B cell (primary cell): ENCODE measurements around the gene TSR2. TPM values are rescaled to one million over a fixed set of nuclear protein-coding genes. Genes with fewer than 3 reads are reported as not detected.

ENCODE experiments used
- ATAC-seq: fragments of 200-7000 bp; cut with Tn5 transposase; one replicate; pipeline ENCODE4 v1.10.0; 2021; ENCODE audit warnings: low read depth, mild to moderate bottlenecking, moderate number of reproducible peaks, moderate library complexity
- CTCF ChIA-PET: fragments of 350-600 bp; sonication (Branson Sonifier 250); formaldehyde crosslinking; loops from one replicate; lab custom pipeline; 2021; ENCODE audit warnings: antibody characterized with exemption, inconsistent platforms; lab: Charles Lee
- POLR2A ChIA-PET: fragments of 350-600 bp; sonication (Branson Sonifier 250); formaldehyde crosslinking; loops from one replicate; lab custom pipeline; 2021; ENCODE audit warnings: antibody characterized with exemption; lab: Charles Lee
- DNase-seq: peaks from one replicate; pipeline ENCODE4 v3.0.0; 2013
- H2AFZ ChIP-seq: 2 replicates; pipeline ENCODE4 v1.6.1; 2012; ENCODE audit warnings: mild to moderate bottlenecking, low read depth, low read length; ENCODE audit not compliant: insufficient read depth, poor library complexity, severe bottlenecking
- H3K27ac ChIP-seq, 2 donors: 1 replicate in 1 of 2; 2 replicates in 1 of 2; pipeline ENCODE4 v1.5.1; 2012 to 2013; ENCODE audit warnings: low read length in 2 of 2, mild to moderate bottlenecking in 2 of 2, moderate library complexity in 1 of 2
- H3K27me3 ChIP-seq, 4 experiments: fragments of 200-600 bp in 1 of 4; sonication (generic) in 1 of 4; replicated peaks in 1 of 4; 1 replicate in 2 of 4; 2 replicates in 2 of 4; pipeline versions ENCODE4 v1.6.1 to v1.7.0; 2013 to 2016; ENCODE audit warnings: low read length in 3 of 4, mild to moderate bottlenecking in 2 of 4, mixed read lengths in 1 of 4, moderate library complexity in 1 of 4; ENCODE audit not compliant: insufficient read depth in 4 of 4, control insufficient read depth in 3 of 4; ENCODE audit errors: control extremely low read depth in 1 of 4
- H3K36me3 ChIP-seq, 2 experiments: replicated peaks in 1 of 2; 1 replicate in 1 of 2; 2 replicates in 1 of 2; pipeline versions ENCODE4 v1.6.1 to v1.7.1; 2013; ENCODE audit warnings: low read length in 1 of 2; ENCODE audit not compliant: insufficient read depth in 2 of 2, control insufficient read depth in 1 of 2; ENCODE audit errors: control extremely low read depth in 1 of 2, extremely low read depth in 1 of 2
- H3K4me1 ChIP-seq, 2 donors: fragments of 200-600 bp in 1 of 2; sonication (generic) in 1 of 2; 1 replicate in 1 of 2; 2 replicates in 1 of 2; pipeline versions ENCODE4 v1.5.1 to v1.6.1; 2013 to 2017; ENCODE audit warnings: low read length in 2 of 2; ENCODE audit not compliant: control insufficient read depth in 2 of 2, insufficient read depth in 2 of 2
- H3K4me2 ChIP-seq: replicated peaks from 2 replicates; pipeline ENCODE3; 2012; ENCODE audit warnings: mild to moderate bottlenecking, low read depth, low read length; ENCODE audit not compliant: poor library complexity, severe bottlenecking
- H3K4me3 ChIP-seq, 5 experiments: fragments of 200-600 bp in 1 of 5; sonication (generic) in 1 of 5; 1 replicate in 3 of 5; 2 replicates in 2 of 5; pipeline versions ENCODE4 v1.5.1 to v1.7.0; 2011 to 2016; ENCODE audit warnings: low read length in 4 of 5, mild to moderate bottlenecking in 4 of 5, low read depth in 2 of 5, control low read depth in 1 of 5, moderate library complexity in 1 of 5; ENCODE audit not compliant: insufficient read depth in 1 of 5; ENCODE audit errors: control extremely low read depth in 1 of 5, extremely low read depth in 1 of 5
- H3K79me2 ChIP-seq: fragments of 200-600 bp; sonication (generic); one replicate; pipeline ENCODE4 v1.6.0; 2016; ENCODE audit warnings: low read length; ENCODE audit not compliant: control insufficient read depth, insufficient read depth
- H3K9ac ChIP-seq: fragments of 200-600 bp; sonication (generic); 2 replicates; pipeline ENCODE4 v1.6.1; 2017; ENCODE audit warnings: mild to moderate bottlenecking, low read length, moderate library complexity
- H3K9me3 ChIP-seq, 3 donors: one replicate each; pipeline versions ENCODE4 v1.6.1 to v1.7.1; 2013; ENCODE audit warnings: low read length in 2 of 3; ENCODE audit not compliant: control insufficient read depth in 2 of 3, insufficient read depth in 1 of 3; ENCODE audit errors: control extremely low read depth in 1 of 3
- H4K20me1 ChIP-seq: 2 replicates; pipeline ENCODE4 v1.6.0; 2012; ENCODE audit warnings: mild to moderate bottlenecking, low read length; ENCODE audit not compliant: insufficient read depth, control insufficient read depth, poor library complexity, severe bottlenecking
- H3K27ac Mint-ChIP-seq: one replicate; pipeline ENCODE4 v1.8.0; 2021; ENCODE audit warnings: mixed read lengths
- H3K27me3 Mint-ChIP-seq: one replicate; pipeline ENCODE4 v1.8.0; 2021; ENCODE audit warnings: mixed read lengths
- H3K4me1 Mint-ChIP-seq: one replicate; pipeline ENCODE4 v1.8.0; 2021; ENCODE audit warnings: mixed read lengths
- H3K4me3 Mint-ChIP-seq: one replicate; pipeline ENCODE4 v1.8.0; 2021; ENCODE audit warnings: mixed read lengths
- H3K9me3 Mint-ChIP-seq: one replicate; pipeline ENCODE4 v1.8.0; 2022; ENCODE audit warnings: mixed read lengths; ENCODE audit not compliant: insufficient read depth
- CTCF ChIP-seq: fragments of 200-600 bp; IDR thresholded peaks from one replicate; pipeline ENCODE4 v1.8.0; 2022; ENCODE audit warnings: antibody characterized with exemption, mild to moderate bottlenecking
- EZH2 ChIP-seq: IDR thresholded peaks from 2 replicates; pipeline ENCODE4 v1.6.1; 2012; ENCODE audit warnings: borderline replicate concordance, low read depth, mild to moderate bottlenecking, moderate library complexity, low read length; ENCODE audit not compliant: insufficient read depth, poor library complexity, severe bottlenecking
- WGBS: methylation state at CpG from one replicate; pipeline ENCODE4 v1.1.5; 2013; ENCODE audit warnings: missing lambda C conversion rate; ENCODE audit not compliant: insufficient coverage; 5-methylcytosine and 5-hydroxymethylcytosine counted together
- intact Hi-C: fragments of 100-400 bp; cut with micrococcal nuclease; formaldehyde crosslinking; loops from one replicate; pipeline ENCODE4 v1.10.0; 2022
- polyA plus RNA-seq: library from polyadenylated mRNA; depleted of rRNA; stranded (reverse); fragments of >200 nt; gene quantifications from 2 replicates; pipeline ENCODE4 v1.2.3, GENCODE V29; 2012
- total RNA-seq, 2 donors: library from RNA; stranded (reverse); fragments of 120-200 nt in 1 of 2; gene quantifications; 1 replicate in 1 of 2; 2 replicates in 1 of 2; pipeline versions ENCODE4 v1.2.3 to v1.2.4, GENCODE V29; 2013 to 2022

The TSR2 gene
- total and polyA plus RNA-seq, 2 donors (not counting 1 experiment from before 2014, with no cell fraction given): 13.7 to 38.3 TPM

- peaks cover 0 to 11% of the 10 kb centered on the region in 2 experiments for H3K36me3 ChIP-seq
- H3K4me2 ChIP-seq: no peak overlapping the region
- Mint-ChIP-seq H3K27me3 (no peaks in the 10 kb centered on the region), H3K9me3 (no peaks in the 10 kb centered on the region), H3K27ac (no peak overlapping the region), H3K4me1 (peaks cover 18% of the 10 kb centered on the region), H3K4me3 (no peak overlapping the region)
- peaks cover 5% of the 10 kb centered on the region for H4K20me1 ChIP-seq
- TF ChIP-seq EZH2: no peak
- no peak for TF ChIP-seq CTCF
- H3K79me2 ChIP-seq: peaks cover 10% of the 10 kb centered on the region
- intact Hi-C loops: no loop called here
- H3K9ac ChIP-seq: no peak overlapping the region
- no peak overlapping the region for H3K4me3 ChIP-seq
- ChIA-PET CTCF (no interaction called here), POLR2A (no interaction called here)
- DNase-seq (no peak), ATAC-seq (no peak)
- H2AFZ ChIP-seq: no peak overlapping the region
- no peaks in the 10 kb centered on the region for H3K27me3 ChIP-seq
- H3K9me3 ChIP-seq: no peaks in the 10 kb centered on the region
- no peak overlapping the region for H3K27ac ChIP-seq
- peaks cover 13 to 14% of the 10 kb centered on the region in 2 donors for H3K4me1 ChIP-seq
- WGBS: 100% methylated on average over 4 of the region's 17 CpGs
These were observed 5.9 kb downstream of the TSR2 start for GRCh38 chrX:54446084-54446483.

- Histone ChIP-seq H3K4me3 (no peak overlapping the region), H3K79me2 (no peaks in the 10 kb centered on the region), H2AFZ (no peak overlapping the region), H3K36me3 (peaks cover 0 to 11% of the 10 kb centered on the region in 2 experiments), H3K4me2 (no peak overlapping the region), H3K9ac (no peak overlapping the region), H4K20me1 (no peaks in the 10 kb centered on the region), H3K9me3 (no peaks in the 10 kb centered on the region), H3K27ac (no peak overlapping the region), H3K27me3 (no peaks in the 10 kb centered on the region), H3K4me1 (no peaks in the 10 kb centered on the region)
- ATAC-seq (no peak), DNase-seq (no peak)
- WGBS: 100% methylated on average over 1 of the region's 5 CpGs
- CTCF ChIA-PET: no interaction called here
- Mint-ChIP-seq H3K4me3 (no peak overlapping the region), H3K27me3 (no peaks in the 10 kb centered on the region), H3K27ac (no peak overlapping the region), H3K9me3 (no peaks in the 10 kb centered on the region), H3K4me1 (peaks cover 7% of the 10 kb centered on the region)
- TF ChIP-seq EZH2: no peak
- TF ChIP-seq CTCF: no peak
- POLR2A ChIA-PET: no interaction called here
- intact Hi-C loops: no loop called here
These were observed 7.3 kb downstream of the TSR2 start for GRCh38 chrX:54447461-54447860.
